Hepatocyte (in vitro differentiated cells): ENCODE measurements around the gene RCL1. TPM values are rescaled to one million over a fixed set of nuclear protein-coding genes. Genes with fewer than 3 reads are reported as not detected.

Experiments used
- DNase-seq: peaks from one replicate; pipeline ENCODE4 v3.0.0-alpha.2; 2016; ENCODE audit warnings: low spot score
- H2AFZ ChIP-seq: fragments of 200-600 bp; sonication (generic); 2 replicates; pipeline ENCODE4 v1.6.0; 2016; ENCODE audit warnings: antibody characterized with exemption, mild to moderate bottlenecking
- H3K27ac ChIP-seq: fragments of 200-600 bp; sonication (generic); 2 replicates; pipeline ENCODE4 v1.5.1; 2016; ENCODE audit warnings: mild to moderate bottlenecking
- H3K27me3 ChIP-seq: fragments of 200-600 bp; sonication (generic); 2 replicates; pipeline ENCODE4 v1.6.1; 2016
- H3K36me3 ChIP-seq: fragments of 200-600 bp; sonication (generic); replicated peaks from 2 replicates; pipeline ENCODE4 v1.5.1; 2016; ENCODE audit warnings: low read depth; ENCODE audit not compliant: insufficient read depth
- H3K4me1 ChIP-seq: fragments of 200-600 bp; sonication (generic); 2 replicates; pipeline ENCODE4 v1.5.1; 2016; ENCODE audit warnings: mild to moderate bottlenecking, moderate library complexity; ENCODE audit not compliant: insufficient read depth
- H3K4me2 ChIP-seq: fragments of 200-600 bp; sonication (generic); 2 replicates; pipeline ENCODE4 v1.6.0; 2016
- H3K4me3 ChIP-seq: fragments of 200-600 bp; sonication (generic); 2 replicates; pipeline ENCODE4 v1.5.1; 2016; ENCODE audit warnings: mild to moderate bottlenecking
- H3K79me2 ChIP-seq: fragments of 200-600 bp; sonication (generic); 2 replicates; pipeline ENCODE4 v1.6.0; 2017; ENCODE audit warnings: mild to moderate bottlenecking
- H3K9me2 ChIP-seq: fragments of 200-600 bp; sonication (generic); replicated peaks from 2 replicates; pipeline ENCODE4 v1.6.0; 2017; ENCODE audit warnings: mild to moderate bottlenecking; ENCODE audit not compliant: insufficient read depth
- H3K9me3 ChIP-seq: fragments of 200-600 bp; sonication (generic); 2 replicates; pipeline ENCODE4 v1.5.1; 2016; ENCODE audit warnings: low read depth, mild to moderate bottlenecking
- H4K20me1 ChIP-seq: fragments of 200-600 bp; sonication (generic); 2 replicates; pipeline ENCODE4 v1.6.0; 2016; ENCODE audit warnings: mild to moderate bottlenecking; ENCODE audit not compliant: insufficient read depth, poor library complexity, severe bottlenecking
- EZH2 ChIP-seq: fragments of 200-600 bp; sonication (generic); IDR thresholded peaks from 2 replicates; pipeline ENCODE4 v1.6.1; 2016; ENCODE audit warnings: antibody characterized with exemption, mild to moderate bottlenecking, borderline replicate concordance
- EZH2phosphoT487 ChIP-seq: fragments of 200-600 bp; sonication (generic); IDR thresholded peaks from one replicate; pipeline ENCODE4 v1.6.1; 2018; ENCODE audit warnings: antibody characterized with exemption, mild to moderate bottlenecking, low read depth, moderate library complexity; ENCODE audit not compliant: unreplicated experiment, severe bottlenecking
- WGBS: methylation state at CpG from one replicate; pipeline ENCODE4 v1.1.6; 2016; ENCODE audit warnings: low lambda C conversion rate; ENCODE audit errors: missing lambda C conversion rate; 5-methylcytosine and 5-hydroxymethylcytosine counted together
- polyA plus RNA-seq: library from polyadenylated mRNA; unstranded; fragments of >200 nt; fragmentation: Nextera tagmentation; extraction: Ambion mirVana; gene quantifications from 2 replicates; pipeline ENCODE4 v1.2.1, GENCODE V29; 2016
- total RNA-seq: library from RNA; depleted of rRNA; stranded (reverse); fragments of >200 nt; gene quantifications from 2 replicates; pipeline ENCODE4 v1.2.3, GENCODE V29; 2014
- TF ChIP-seq, protein P1 (sequence below): fragments of 200-600 bp; sonication (generic); IDR thresholded peaks from 2 replicates; pipeline ENCODE4 v1.5.1; 2016; ENCODE audit warnings: antibody characterized with exemption, mild to moderate bottlenecking; ENCODE audit not compliant: poor library complexity

Gene RCL1
- total and polyA plus RNA-seq, 2 experiments from 2014 or later = 25.6 to 30.1 TPM

DNA sequence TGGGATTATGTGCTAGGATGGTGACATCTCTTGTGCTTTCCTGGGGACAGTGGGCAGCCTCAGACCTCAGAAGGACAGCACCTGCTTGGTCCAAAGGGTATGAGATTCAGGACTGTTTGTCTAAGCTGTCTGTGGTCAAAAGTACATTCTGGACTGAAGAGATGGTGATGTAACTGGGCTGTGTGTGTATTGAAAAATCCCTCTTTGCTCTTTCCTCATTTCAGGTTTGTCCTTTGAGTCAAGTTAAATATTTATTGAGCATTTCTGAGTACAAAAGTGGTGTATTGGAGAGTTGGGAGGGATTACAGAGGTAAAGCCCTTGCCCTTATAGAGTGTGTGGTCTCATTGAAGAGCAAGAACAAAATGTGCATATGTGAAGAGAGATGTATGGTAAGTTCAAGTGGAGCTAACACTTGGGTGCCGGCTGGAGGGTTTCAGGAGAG lies 46.7 kb downstream of the RCL1 start:
- WGBS = 70% methylated on average over 1 of the region's 1 CpG
- H3K9me2 ChIP-seq = no peaks in the 10 kb centered on the region
- H3K79me2 ChIP-seq = no peaks in the 10 kb centered on the region

GRCh38 chr9:4840018-4840417 lies 47.3 kb downstream of the RCL1 start:
- H3K36me3 ChIP-seq = no peaks in the 10 kb centered on the region
- H3K9me3 ChIP-seq = no peaks in the 10 kb centered on the region
- H3K27ac ChIP-seq = peak overlapping the region; percentile 61
- no peak overlapping the region for H3K4me3 ChIP-seq
- no peaks in the 10 kb centered on the region for H4K20me1 ChIP-seq
- TF ChIP-seq, protein P1, sequence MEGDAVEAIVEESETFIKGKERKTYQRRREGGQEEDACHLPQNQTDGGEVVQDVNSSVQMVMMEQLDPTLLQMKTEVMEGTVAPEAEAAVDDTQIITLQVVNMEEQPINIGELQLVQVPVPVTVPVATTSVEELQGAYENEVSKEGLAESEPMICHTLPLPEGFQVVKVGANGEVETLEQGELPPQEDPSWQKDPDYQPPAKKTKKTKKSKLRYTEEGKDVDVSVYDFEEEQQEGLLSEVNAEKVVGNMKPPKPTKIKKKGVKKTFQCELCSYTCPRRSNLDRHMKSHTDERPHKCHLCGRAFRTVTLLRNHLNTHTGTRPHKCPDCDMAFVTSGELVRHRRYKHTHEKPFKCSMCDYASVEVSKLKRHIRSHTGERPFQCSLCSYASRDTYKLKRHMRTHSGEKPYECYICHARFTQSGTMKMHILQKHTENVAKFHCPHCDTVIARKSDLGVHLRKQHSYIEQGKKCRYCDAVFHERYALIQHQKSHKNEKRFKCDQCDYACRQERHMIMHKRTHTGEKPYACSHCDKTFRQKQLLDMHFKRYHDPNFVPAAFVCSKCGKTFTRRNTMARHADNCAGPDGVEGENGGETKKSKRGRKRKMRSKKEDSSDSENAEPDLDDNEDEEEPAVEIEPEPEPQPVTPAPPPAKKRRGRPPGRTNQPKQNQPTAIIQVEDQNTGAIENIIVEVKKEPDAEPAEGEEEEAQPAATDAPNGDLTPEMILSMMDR = no peak
- no peak for TF ChIP-seq EZH2
- no peak for TF ChIP-seq EZH2phosphoT487
- H3K9me2 ChIP-seq = no peaks in the 10 kb centered on the region
- no peaks in the 10 kb centered on the region for H3K27me3 ChIP-seq
- 83% methylated on average over 4 of the region's 4 CpGs for WGBS
- H3K4me1 ChIP-seq = peaks cover 8% of the 10 kb centered on the region
- no peaks in the 10 kb centered on the region for H3K79me2 ChIP-seq
- peak overlapping the region; percentile 46 for H3K4me2 ChIP-seq
- H2AFZ ChIP-seq = no peak overlapping the region
- no peak for DNase-seq

More for the DNA sequence above, 46.7 kb downstream of the RCL1 start:
- H3K4me2 ChIP-seq = peak overlapping the region; percentile 46
- H3K9me3 ChIP-seq = no peaks in the 10 kb centered on the region
- H3K4me3 ChIP-seq = no peak overlapping the region
- H2AFZ ChIP-seq = no peak overlapping the region
- no peaks in the 10 kb centered on the region for H4K20me1 ChIP-seq
- no peaks in the 10 kb centered on the region for H3K36me3 ChIP-seq
- H3K4me1 ChIP-seq = peaks cover 8% of the 10 kb centered on the region
- peak overlapping the region; percentile 61 for H3K27ac ChIP-seq
- no peaks in the 10 kb centered on the region for H3K27me3 ChIP-seq
- TF ChIP-seq EZH2 (no peak), EZH2phosphoT487 (no peak)
- TF ChIP-seq, protein P1 = no peak
- DNase-seq = no peak

- no peaks in the 10 kb centered on the region for H3K36me3 ChIP-seq
- H3K27ac ChIP-seq = no peak overlapping the region
- no peaks in the 10 kb centered on the region for H3K9me2 ChIP-seq
- no peak overlapping the region for H3K4me2 ChIP-seq
- H3K4me3 ChIP-seq = no peak overlapping the region
- peaks cover 8% of the 10 kb centered on the region for H3K4me1 ChIP-seq
- H2AFZ ChIP-seq = no peak overlapping the region
- no peaks in the 10 kb centered on the region for H4K20me1 ChIP-seq
- H3K27me3 ChIP-seq = no peaks in the 10 kb centered on the region
- no peaks in the 10 kb centered on the region for H3K9me3 ChIP-seq
- TF ChIP-seq, protein P1 = no peak
- no peak for TF ChIP-seq EZH2
- no peaks in the 10 kb centered on the region for H3K79me2 ChIP-seq
- 88% methylated on average over 2 of the region's 2 CpGs for WGBS
- no peak for DNase-seq
Measured at GRCh38 chr9:4842213-4842612, 49.5 kb downstream of the RCL1 start.

- no peaks in the 10 kb centered on the region for H4K20me1 ChIP-seq
- H3K27ac ChIP-seq = no peak overlapping the region
- H3K27me3 ChIP-seq = no peaks in the 10 kb centered on the region
- no peak for TF ChIP-seq EZH2
- WGBS = 88% methylated on average over 4 of the region's 4 CpGs
- DNase-seq = no peak
- H2AFZ ChIP-seq = no peak overlapping the region
- no peak overlapping the region for H3K4me3 ChIP-seq
- no peaks in the 10 kb centered on the region for H3K79me2 ChIP-seq
- H3K36me3 ChIP-seq = no peaks in the 10 kb centered on the region
- no peaks in the 10 kb centered on the region for H3K9me3 ChIP-seq
- no peak overlapping the region for H3K4me2 ChIP-seq
- no peaks in the 10 kb centered on the region for H3K9me2 ChIP-seq
- peaks cover 8% of the 10 kb centered on the region for H3K4me1 ChIP-seq
Measured at GRCh38 chr9:4842734-4843133, 50.0 kb downstream of the RCL1 start.
